ENCODE data around the gene TRIP10.
A peak's percentile ranks its signal among the peaks of the same experiment; 100 is the strongest.

The TRIP10 gene

GRCh38 chr19:6739883-6740588 is 556 bp downstream of the TRIP10 start:
- peaks cover 36% of the 10 kb centered on the region for H3F3A ChIP-seq (ENCODE audit: insufficient read depth, low read length)

GRCh38 chr19:6740589-6741343 is 1.3 kb downstream of the TRIP10 start:
- Histone ChIP-seq H3K9ac (ENCODE audit: low read length) (peak overlapping the region; percentile 77), H3K27ac (ENCODE audit: low read length) (no peak overlapping the region; the same call in 1 of the 2 replicates), H3F3A (ENCODE audit: insufficient read depth, low read length) (peaks cover 35% of the 10 kb centered on the region), H3K9me3 (replicated peaks; ENCODE audit: insufficient read depth, low read length) (no peaks in the 10 kb centered on the region), H3K9me2 (replicated peaks; ENCODE audit: insufficient read depth, low read length) (no peaks in the 10 kb centered on the region), H3K27me3 (replicated peaks; ENCODE audit: insufficient read depth, low read length) (no peaks in the 10 kb centered on the region), H3K79me2 (ENCODE audit: low read length) (peaks cover 38% of the 10 kb centered on the region), H3K4me2 (ENCODE audit: low read depth, low read length) (peak overlapping the region; percentile 87), H3K4me1 (ENCODE audit: low read length) (peaks cover 21% of the 10 kb centered on the region), H4K20me1 (ENCODE audit: insufficient read depth, low read length) (no peaks in the 10 kb centered on the region), H2AFZ (ENCODE audit: low read length) (peak overlapping the region; percentile 79), H3K4me3 (ENCODE audit: low read length) (peak overlapping the region; percentile 96), H3K36me3 (replicated peaks; ENCODE audit: insufficient read depth, low read length) (peaks cover 6% of the 10 kb centered on the region; the same call in 1 of the 2 replicates)
- no peak for DNase-seq
- TF ChIP-seq CTCF (IDR thresholded peaks at IDR 0.05; ENCODE audit: low read length) (no peak), EZH2phosphoT487 (IDR thresholded peaks at IDR 0.05; ENCODE audit: low read length) (no peak), EZH2 (optimal IDR thresholded peaks at IDR 0.05; ENCODE audit: low read depth, low read length) (no peak)

More at GRCh38 chr19:6739883-6740588, 556 bp downstream of the TRIP10 start:
- Histone ChIP-seq H3K27ac (ENCODE audit: low read length) (peak overlapping the region; percentile 16; the same call in 1 of the 2 replicates), H3K79me2 (ENCODE audit: low read length) (peaks cover 44% of the 10 kb centered on the region), H3K27me3 (replicated peaks; ENCODE audit: insufficient read depth, low read length) (no peaks in the 10 kb centered on the region), H2AFZ (ENCODE audit: low read length) (peak overlapping the region; percentile 79), H3K9me3 (replicated peaks; ENCODE audit: insufficient read depth, low read length) (no peaks in the 10 kb centered on the region), H3K4me3 (ENCODE audit: low read length) (peak overlapping the region; percentile 96), H3K4me2 (ENCODE audit: low read depth, low read length) (peak overlapping the region; percentile 87), H3K4me1 (ENCODE audit: low read length) (peaks cover 23% of the 10 kb centered on the region), H3K36me3 (replicated peaks; ENCODE audit: insufficient read depth, low read length) (peaks cover under 1% of the 10 kb centered on the region; the same call in 1 of the 2 replicates), H3K9me2 (replicated peaks; ENCODE audit: insufficient read depth, low read length) (no peaks in the 10 kb centered on the region), H4K20me1 (ENCODE audit: insufficient read depth, low read length) (no peaks in the 10 kb centered on the region), H3K9ac (ENCODE audit: low read length) (peak overlapping the region; percentile 77)
- TF ChIP-seq EZH2phosphoT487 (IDR thresholded peaks at IDR 0.05; ENCODE audit: low read length): no peak
- no peak for TF ChIP-seq EZH2 (optimal IDR thresholded peaks at IDR 0.05; ENCODE audit: low read depth, low read length)
- TF ChIP-seq CTCF (IDR thresholded peaks at IDR 0.05; ENCODE audit: low read length): no peak
- peak; percentile 25 for DNase-seq

GRCh38 chr19:6743066-6743465 is 3.6 kb downstream of the TRIP10 start:
- Histone ChIP-seq H3K4me1 (ENCODE audit: low read length) (peaks cover 17% of the 10 kb centered on the region), H3F3A (ENCODE audit: insufficient read depth, low read length) (peaks cover 23% of the 10 kb centered on the region), H3K27me3 (replicated peaks; ENCODE audit: insufficient read depth, low read length) (no peaks in the 10 kb centered on the region), H3K4me3 (ENCODE audit: low read length) (no peak overlapping the region), H3K36me3 (replicated peaks; ENCODE audit: insufficient read depth, low read length) (peaks cover 15% of the 10 kb centered on the region), H4K20me1 (ENCODE audit: insufficient read depth, low read length) (no peaks in the 10 kb centered on the region), H3K27ac (ENCODE audit: low read length) (no peak overlapping the region), H3K9me2 (replicated peaks; ENCODE audit: insufficient read depth, low read length) (no peaks in the 10 kb centered on the region), H3K4me2 (ENCODE audit: low read depth, low read length) (no peak overlapping the region), H3K79me2 (ENCODE audit: low read length) (peaks cover 33% of the 10 kb centered on the region), H2AFZ (ENCODE audit: low read length) (no peak overlapping the region), H3K9me3 (replicated peaks; ENCODE audit: insufficient read depth, low read length) (no peaks in the 10 kb centered on the region), H3K9ac (ENCODE audit: low read length) (no peak overlapping the region)
- no peak for DNase-seq
- TF ChIP-seq EZH2phosphoT487 (IDR thresholded peaks at IDR 0.05; ENCODE audit: low read length) (no peak), CTCF (IDR thresholded peaks at IDR 0.05; ENCODE audit: low read length) (no peak), EZH2 (optimal IDR thresholded peaks at IDR 0.05; ENCODE audit: low read depth, low read length) (no peak)

Measured in MM.1S (cell line).